ENCODE measurements around the gene MS4A14.
"Not testable (repeated sequence)": the region's sequence is repeated elsewhere in the genome, so short reads cannot be mapped to it uniquely, and the experiment has no call there.

MS4A14 gene

GRCh38 chr11:60389279-60389910, 6.9 kb upstream of the MS4A14 start:
- no peak for DNase-seq (ENCODE audit: low spot score)

- DNase-seq (ENCODE audit: low spot score) = no peak
Measured at GRCh38 chr11:60390419-60390818, 5.8 kb upstream of the MS4A14 start.

- no peak for DNase-seq (ENCODE audit: low spot score)
Measured at GRCh38 chr11:60392361-60392760, 3.9 kb upstream of the MS4A14 start.

GRCh38 chr11:60393016-60393415, 3.2 kb upstream of the MS4A14 start:
- no peak for DNase-seq (ENCODE audit: low spot score)

GRCh38 chr11:60394666-60395380, 1.4 kb upstream of the MS4A14 start:
- DNase-seq (ENCODE audit: low spot score) = no peak

GRCh38 chr11:60396799-60397198, 540 bp downstream of the MS4A14 start:
- no peak for DNase-seq (ENCODE audit: low spot score)

- DNase-seq (ENCODE audit: low spot score) = no peak
Measured at GRCh38 chr11:60420015-60420414, 23.8 kb downstream of the MS4A14 start.

- DNase-seq (ENCODE audit: low spot score) = no peak
Measured at GRCh38 chr11:60422609-60423008, 26.4 kb downstream of the MS4A14 start.

- DNase-seq (ENCODE audit: low spot score) = peak; percentile 1
Measured at GRCh38 chr11:60428517-60428916, 32.3 kb downstream of the MS4A14 start.

- no peak for DNase-seq (ENCODE audit: low spot score)
Measured at GRCh38 chr11:60429272-60429671, 33.0 kb downstream of the MS4A14 start, which contains the start of gene MS4A5. Gene MS4A5, plus strand, starts transcription at chr11:60429572. Its CDS starts 103 bp downstream, at chr11:60429675.

GRCh38 chr11:60431251-60431650, 35.0 kb downstream of the MS4A14 start:
- DNase-seq (ENCODE audit: low spot score) = no peak

GRCh38 chr11:60433401-60433800, 37.1 kb downstream of the MS4A14 start:
- DNase-seq (ENCODE audit: low spot score) = no peak

GRCh38 chr11:60447070-60447469, 50.8 kb downstream of the MS4A14 start:
- DNase-seq (ENCODE audit: low spot score) = no peak

GRCh38 chr11:60447846-60448245, 51.6 kb downstream of the MS4A14 start:
- DNase-seq (ENCODE audit: low spot score) = no peak

- DNase-seq (ENCODE audit: low spot score) = not testable (repeated sequence)
Measured at GRCh38 chr11:60451185-60451584, 54.9 kb downstream of the MS4A14 start.

- no peak for DNase-seq (ENCODE audit: low spot score)
Measured at GRCh38 chr11:60454212-60454611, 58.0 kb downstream of the MS4A14 start.

GRCh38 chr11:60455531-60456042, 59.3 kb downstream of the MS4A14 start, which contains the start of gene MS4A1:
Gene MS4A1, plus strand, starts transcription at chr11:60455847. Its CDS starts 6,528 bp downstream, at chr11:60462375.
- DNase-seq (ENCODE audit: low spot score) = no peak

- no peak for DNase-seq (ENCODE audit: low spot score)
Measured at GRCh38 chr11:60457576-60457975, 61.3 kb downstream of the MS4A14 start.

GRCh38 chr11:60459345-60459744, 63.1 kb downstream of the MS4A14 start:
- no peak for DNase-seq (ENCODE audit: low spot score)

All from activated CD4-positive, alpha-beta T cell treated with anti-CD3 and anti-CD28 coated beads, Interleukin-2, Interleukin-4, amounts not matched to agents 100 ng/mL and 50 ng/mL, durations not matched to agents 16 hours and 8 hours (primary cell).